HG03139 (cell line): ENCODE measurements around the gene EMC8.
"Not testable (repeated sequence)": the region's sequence is repeated elsewhere in the genome, so short reads cannot be mapped to it uniquely, and the experiment has no call there.

Experiments
- ATAC-seq: cut with Tn5 transposase; IDR thresholded peaks from one replicate; pipeline ENCODE4 v1.9.1; 2021; ENCODE audit not compliant: unreplicated experiment

The EMC8 gene

DNA sequence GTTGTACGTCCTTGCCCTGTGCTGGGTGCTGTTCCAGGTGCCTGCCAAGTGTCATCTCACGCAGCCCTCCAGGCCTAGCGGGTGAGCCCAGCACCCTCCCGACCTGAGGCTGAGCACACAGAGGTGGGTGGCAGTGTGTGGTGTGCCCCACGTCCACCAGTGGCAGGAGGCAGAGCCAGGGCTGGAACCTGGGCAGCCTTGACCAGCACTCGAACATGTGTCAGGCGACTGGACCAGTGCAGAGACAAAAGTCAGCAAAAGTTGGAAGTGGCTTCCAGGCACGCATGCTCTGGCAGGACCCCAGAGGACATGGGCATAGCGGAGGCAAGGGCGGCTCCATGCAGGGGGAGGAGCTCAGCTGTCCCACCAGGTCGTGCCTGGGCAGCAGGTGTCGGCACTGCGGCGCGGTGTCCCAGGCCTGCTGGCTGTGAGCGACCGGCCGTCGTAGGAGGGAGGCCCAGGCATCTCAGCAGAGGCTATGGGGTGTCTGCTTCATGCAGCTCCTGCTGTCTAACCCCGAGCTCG, 35.9 kb upstream of the EMC8 start:
- ATAC-seq, result no peak

DNA sequence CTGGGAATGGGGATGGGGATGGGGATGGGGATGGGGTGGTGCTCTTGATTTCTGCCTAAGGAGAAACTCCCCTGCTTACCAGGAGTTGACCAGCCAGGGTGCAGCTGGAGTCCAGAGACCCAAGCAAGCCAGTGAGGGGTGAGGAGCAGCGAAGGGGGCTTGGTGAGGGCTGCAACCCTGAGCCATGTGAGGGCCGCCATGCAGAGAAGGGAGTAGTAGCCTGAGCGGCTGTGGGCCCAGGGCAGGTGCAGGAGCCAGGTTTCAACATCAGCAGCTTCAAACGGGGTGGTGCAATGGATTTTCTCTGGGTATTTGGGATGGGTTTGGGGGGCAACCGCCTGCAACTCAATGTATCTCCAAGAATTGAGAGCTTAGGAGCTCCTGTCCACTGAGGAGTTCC, 35.4 kb upstream of the EMC8 start:
- no peak for ATAC-seq

DNA sequence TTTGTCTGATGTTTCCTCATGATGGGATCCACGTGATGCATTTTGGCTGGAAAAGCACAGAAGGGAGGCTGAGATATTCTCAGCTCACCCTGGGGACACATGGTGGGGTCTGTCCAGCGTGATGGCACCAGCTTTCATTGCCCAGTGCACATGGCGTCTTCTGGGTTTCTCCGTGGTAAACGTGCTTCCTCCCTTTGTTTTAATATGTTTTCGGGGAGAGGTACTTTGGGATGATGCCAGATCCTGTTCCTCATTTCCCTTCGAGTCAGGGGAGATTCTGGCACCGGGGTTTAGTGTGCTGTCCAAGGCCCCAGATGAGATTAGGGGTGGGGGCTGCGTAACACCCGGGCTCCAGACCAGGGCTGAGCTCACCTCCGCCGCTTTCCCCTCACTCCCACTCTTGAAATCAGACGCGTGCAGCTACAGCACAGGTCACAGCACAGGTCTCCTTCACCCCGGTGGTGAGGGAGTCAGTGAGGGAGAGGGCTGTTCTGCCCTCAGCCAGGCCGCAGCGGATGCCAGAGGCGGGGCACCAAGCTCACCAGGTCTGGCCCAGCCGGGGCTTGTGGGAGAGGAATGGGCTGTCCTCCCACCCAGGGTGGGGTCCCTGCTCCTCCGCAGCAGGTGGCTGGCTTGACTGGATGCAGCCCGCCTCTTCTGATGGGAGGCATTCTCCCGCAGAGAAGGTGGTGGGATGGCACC, 34.0 kb upstream of the EMC8 start:
- ATAC-seq, result no peak

DNA sequence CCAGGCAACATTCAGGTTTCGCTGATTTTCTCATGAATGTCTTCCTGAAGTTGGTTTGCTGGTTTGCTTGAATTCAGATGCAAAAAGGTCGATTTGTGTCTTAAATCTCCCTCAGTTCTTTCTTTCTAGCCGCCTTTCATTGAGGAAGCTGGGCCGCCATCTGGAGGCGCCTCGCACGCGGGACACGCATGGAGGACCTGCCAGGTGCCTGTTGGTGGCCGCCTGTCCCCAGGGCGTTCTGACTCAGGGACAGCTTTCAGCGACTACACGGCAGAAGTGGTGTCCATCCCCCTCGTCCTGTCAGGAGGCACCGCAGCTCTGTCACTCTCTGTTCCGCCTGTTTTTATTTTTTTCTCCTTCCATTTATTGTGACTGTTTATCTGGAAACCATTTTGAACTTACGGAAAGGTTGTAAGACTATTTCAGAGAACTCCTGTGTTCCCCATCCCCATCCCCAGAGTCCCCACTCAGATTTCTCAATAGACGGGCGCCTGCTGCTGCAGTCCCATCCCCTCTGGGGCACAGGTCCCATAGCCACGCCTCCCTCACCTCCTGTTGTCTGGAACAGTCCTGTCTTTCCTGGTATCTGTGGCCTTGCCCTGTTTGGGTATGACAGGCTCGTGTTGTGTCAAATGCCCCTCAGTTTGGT, 33.4 kb upstream of the EMC8 start:
- ATAC-seq, result no peak

DNA sequence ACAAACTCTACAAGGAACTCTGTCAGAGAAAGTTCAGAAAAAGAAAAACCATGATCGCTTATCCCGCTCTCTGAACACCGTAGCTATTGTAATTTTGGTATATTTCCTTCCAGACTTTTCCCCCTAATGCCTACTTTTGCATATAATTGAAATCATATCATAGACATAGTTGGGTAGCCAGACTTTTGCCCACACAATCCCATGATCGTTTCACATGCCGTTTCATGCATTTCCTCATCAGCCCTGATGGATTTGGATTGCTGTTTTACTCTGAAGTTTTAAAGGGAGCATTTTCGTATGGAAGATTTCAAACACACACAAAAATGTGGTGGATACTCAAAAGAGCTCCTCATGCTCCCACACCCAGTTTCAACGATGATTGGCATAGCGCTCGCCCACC, 31.5 kb upstream of the EMC8 start:
- ATAC-seq, result no peak

DNA sequence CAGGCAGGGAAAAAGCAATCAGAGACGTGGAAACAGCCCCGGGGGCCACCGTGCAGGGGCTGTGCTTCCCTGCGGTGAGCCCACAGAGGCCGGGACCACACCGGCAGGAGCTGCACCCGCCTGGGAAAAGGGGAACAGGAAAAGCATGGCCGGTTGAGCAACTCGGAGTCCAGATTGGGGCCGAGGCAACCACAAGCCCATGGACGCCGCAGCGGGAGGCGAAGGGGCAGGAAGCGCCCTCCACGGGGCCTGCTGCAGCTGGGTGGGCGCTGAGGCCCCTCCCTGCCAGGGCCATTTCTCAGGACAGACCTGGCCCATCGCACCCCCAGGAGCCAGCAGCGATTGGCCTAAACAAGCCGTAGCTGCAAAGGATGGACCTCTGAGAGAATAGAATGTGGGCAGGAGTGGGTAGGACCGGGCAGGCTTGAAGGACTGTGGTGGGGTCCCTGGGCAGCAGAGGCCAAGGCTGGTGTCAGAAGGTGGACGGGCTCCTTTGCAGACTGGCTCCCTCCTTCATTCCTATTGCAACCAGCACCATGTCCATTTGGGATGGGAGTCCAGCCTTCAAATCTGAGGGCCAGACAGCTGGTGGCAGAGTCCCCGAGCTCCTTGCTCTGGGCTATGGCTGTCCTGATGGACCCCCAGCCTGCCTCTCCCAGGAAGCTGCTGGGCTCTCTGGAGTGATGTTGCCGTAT, 30.6 kb upstream of the EMC8 start:
- no peak for ATAC-seq

DNA sequence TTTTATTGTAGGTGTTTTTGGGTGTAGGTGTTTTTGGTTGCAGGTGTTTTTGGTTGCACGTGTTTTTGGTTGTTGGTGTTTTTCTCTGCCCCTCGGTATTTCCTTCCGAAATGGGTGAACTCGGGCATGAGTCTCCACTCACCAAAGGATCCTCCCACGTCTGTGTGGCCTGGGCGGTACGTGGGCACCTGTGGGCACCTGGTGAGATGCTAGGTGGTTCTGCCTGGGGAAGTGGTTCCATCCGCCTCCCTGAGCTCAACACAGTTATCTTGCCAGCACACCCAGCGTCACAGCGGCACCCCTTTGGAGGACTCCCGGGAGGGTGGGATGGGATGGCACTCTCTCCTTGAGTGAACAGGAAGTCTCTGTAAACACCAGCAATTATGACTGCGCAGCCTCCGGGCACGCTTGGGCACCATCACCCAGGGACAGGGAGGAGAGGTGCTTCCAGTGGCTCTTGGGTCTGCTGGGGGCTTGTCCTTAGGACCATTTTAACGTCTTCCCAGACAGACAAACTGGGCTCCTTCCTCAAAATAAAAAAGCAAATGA, 29.9 kb upstream of the EMC8 start:
- ATAC-seq, result no peak

DNA sequence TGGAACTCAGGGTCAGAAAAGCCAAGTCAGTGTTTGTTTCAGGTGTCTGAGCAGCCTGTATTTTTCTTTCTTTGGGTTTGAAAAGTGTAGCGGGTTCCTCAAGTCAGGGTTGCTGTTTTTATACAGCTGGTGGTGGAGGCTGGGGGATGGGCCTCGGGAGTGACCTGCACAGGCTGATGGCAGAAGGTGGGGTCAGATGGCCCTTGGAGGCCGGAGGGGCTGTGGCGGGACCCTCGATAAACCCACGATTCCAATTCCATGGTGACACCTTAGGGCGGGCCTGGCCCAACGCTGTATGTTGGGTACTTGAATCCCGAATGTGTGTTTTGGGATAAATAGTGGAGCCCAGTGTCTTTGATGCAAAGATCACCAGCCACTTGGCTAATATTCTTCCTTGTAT, 28.8 kb upstream of the EMC8 start:
- no peak for ATAC-seq

DNA sequence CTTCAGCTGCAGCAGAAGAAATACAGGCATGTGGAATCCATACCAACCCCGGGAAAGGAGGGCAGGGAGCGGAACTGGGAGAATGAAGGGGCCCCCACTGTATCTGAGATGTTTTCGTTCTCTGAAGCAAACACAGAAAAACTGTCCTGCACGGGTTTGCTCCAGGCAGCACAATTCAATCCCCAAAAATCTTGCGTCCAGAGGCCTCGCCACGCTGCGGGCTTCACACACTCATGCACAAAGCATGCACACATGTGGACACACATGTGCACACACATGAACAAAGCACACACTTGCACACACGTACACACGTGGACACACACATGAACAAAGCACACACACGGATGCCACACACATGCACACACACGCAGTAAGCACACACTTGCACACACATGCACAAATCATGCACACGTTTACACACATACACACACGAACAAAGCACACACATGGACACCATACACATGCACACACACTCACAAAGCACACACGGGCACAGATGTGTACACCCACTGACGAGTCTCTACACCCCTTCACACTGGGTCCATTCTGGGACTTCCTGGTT, 27.4 kb upstream of the EMC8 start:
- no peak for ATAC-seq

DNA sequence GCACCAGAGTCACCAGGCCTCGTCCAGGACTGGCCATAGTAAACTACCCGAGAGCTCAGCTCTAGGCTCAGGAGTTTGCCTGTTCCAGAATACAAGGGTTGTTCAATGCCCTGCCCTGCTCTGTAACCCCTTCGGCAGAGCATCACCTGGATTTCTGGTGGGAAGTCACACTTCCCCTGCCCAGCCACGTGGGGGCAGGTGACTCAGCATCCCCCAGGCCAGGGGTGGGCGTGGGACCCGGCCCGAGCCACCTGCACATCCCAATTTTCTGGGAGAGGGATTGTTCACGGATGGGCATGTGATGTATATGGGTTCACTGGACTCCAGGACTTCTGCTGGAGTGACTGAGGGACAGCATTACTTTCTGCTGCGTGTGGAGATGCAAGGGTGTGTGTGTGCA, 26.0 kb upstream of the EMC8 start:
- ATAC-seq, result no peak

DNA sequence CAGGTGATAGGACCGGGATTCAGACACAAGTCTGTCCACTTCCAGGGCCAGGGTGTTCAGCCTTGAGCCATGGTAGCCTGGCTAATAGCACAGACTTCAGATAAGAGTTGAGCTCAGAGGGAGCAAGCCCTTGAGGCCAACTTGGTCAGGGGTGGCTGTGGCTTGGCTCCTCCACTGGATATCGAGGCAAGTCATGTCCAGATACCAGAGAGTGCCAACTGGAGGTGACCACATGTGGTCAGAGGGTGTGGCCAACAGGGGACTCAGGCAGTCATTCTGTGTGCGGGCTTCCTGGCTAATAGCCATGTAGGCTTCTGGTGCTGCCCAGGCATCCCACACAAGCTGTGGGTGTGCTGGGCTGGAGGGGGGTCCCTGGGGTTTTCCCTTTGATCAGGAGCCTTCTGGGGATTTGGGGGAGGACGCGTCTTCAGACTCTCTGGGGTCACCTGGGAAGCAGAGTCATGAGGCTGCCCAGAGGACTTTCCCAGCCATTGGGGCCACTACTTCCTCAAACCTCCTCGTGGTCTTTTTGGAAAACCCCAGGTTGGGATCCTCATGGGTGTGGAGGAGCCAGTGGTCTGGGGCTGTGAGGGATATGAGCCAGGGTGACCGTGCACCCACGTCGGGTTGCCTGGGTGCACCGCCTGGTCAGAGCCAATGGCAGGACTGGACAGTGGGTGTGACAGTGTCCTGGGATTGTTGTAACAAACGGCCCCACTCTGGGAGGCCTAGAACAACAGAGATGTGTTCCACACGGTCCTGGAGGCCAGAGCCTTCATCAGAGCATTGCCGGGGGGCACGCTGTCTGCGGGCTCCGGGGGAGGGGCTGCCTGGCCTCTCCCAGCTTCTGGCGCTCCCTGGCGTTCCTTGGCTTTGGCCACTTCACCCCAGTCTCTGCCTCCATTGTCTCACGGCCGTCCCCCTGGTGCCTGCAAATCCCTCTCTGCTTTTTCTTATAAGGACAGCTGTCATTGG, 25.1 kb upstream of the EMC8 start:
- ATAC-seq, result no peak

DNA sequence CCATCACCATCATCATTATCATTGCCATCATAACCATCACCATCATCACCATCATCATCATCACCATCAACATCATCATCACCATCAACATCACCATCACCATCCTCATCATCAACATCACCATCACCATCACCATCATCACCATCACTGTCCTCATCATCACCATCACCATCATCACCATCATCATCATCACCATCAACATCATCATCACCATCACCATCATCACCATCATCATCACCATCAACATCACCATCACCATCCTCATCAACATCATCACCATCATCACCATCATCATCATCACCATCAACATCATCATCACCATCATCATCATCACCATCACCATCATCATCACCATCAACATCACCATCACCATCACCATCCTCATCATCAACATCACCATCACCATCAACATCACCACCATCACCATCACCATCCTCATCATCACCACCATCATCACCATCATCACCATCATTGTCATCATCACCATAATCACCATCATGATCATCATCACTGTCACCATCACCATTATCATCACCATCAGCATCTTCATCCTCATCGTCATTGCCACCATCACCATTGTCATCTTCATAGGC, 24.1 kb upstream of the EMC8 start:
- ATAC-seq, result no peak

DNA sequence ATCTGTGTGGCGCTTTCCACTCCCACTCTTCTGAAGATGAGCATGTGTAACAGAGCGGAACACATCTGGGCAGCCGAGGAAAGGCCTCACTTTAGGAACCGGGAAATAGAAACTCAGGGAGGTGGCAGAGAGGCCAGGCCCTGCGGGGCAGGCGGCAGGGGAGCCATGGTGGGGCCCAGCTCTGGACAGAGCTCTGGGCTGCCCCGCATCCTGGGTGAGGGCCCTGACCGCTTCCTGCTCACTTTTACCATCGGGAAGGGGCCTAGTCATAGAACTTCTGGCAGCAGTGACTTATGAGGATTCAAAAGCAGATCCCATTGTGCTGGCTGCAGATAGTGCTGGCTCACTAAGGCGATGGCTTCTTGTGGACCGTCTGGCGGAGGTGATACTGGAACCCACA, 22.8 kb upstream of the EMC8 start:
- ATAC-seq, result no peak

DNA sequence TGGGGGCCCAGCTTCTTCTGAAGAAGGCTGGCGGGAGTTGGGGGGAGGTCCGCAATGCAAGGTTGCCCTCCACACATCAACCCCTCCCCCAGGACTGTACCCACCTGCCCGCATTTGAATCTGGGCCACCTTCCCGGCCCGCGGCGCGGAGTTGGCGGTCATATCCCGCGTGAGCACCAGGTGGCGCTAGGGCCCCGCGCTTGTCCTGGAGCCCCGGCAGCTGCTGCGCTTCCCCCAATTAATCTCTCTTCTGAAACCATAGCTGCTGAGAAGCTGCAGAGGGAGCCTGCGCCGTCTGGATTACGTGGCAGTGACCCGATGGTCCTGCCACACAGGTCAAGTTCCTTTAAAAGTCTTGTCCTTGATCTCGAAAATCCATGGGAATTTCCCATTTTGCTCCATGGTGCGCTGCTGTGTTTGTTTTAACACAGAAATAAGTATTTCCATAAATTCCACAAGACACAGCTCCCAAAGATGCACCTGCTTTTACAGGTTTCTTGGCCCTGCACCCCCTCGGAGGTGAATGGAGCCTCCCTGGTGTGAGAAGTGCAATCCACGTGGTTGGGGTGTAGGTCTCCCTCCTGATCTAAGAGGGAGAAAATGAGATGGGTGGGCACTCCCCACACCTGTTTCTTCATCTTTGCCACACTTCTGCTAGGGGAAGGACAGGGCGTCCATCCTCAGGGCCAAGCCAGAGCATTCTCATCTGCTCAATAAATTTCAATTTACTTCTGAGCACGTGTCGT, 22.2 kb upstream of the EMC8 start:
- ATAC-seq, result peak; percentile 61

DNA sequence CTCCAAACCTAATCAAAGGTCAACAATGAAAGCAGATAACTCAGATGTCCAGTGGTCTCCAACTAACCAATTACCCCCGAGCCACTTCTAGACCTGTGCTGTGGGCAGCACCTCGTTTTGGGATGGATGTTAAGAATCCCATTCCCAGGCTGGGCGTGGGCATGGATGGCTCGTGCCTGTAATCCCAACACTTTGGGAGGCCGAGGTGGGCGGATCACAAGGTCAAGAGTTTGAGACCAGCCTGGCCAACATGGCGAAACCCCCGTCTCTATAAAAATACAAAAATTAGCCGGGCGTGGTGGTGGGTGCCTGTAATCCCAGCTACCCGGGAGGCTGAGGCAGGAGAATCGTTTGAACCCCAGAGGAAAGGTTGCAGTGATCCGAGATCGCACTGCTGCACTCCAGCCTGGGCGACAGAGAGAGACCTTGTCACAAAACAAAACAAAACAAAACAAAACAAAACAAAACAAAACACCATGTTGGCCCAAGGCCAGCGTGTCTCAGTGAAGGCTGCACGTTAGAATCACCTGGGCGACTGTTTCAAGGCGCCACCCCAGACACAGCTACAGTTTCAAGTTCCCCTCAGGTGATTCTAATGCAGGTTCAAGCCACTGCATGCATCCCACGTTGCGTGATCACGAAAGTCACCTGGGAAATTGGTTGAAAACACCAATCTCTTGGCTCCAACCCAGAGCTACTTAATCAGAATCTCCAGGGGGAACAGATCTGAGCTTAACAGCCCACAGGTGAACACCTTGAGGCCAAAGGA, 21.4 kb upstream of the EMC8 start:
- no peak for ATAC-seq

DNA sequence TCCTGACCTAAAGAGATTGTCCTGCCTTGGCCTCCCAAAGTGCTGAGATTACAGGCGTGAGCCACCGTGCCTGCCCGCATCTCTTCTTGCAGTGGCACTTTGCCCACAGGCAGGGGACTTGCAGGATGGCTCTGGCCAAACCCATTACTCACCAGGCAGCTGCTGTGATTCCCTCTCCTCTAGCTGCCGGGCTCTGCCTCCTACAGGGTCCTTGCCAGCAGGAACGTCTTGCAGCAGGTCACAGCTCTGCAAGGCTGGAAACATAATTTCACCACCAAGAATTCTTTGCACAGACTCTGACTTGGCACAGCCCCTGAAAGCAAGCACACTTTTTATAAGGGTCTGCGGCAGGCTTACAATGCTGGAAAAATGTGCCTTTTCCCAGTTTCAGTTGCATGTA, 20.4 kb upstream of the EMC8 start:
- no peak for ATAC-seq

DNA sequence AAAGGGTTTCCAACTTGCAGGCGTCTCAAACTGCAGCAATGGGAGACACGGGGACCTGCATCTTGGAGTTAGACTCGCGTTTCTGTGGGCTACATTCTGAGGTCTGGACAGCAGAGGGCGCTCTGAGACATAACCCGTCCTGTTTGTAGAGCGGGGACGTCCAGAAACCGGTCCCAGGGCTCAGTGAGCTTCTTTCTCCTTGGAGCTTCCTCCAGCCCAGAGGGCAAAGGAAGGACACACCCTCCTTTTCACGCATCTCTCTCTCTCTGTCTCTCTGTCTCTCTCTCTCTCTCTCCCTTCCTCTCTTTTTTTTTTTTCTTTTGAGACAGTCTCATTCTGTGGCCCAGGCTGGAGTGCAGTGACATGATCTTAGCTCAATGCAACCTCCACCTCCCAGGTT, 19.9 kb upstream of the EMC8 start:
- ATAC-seq, result no peak

DNA sequence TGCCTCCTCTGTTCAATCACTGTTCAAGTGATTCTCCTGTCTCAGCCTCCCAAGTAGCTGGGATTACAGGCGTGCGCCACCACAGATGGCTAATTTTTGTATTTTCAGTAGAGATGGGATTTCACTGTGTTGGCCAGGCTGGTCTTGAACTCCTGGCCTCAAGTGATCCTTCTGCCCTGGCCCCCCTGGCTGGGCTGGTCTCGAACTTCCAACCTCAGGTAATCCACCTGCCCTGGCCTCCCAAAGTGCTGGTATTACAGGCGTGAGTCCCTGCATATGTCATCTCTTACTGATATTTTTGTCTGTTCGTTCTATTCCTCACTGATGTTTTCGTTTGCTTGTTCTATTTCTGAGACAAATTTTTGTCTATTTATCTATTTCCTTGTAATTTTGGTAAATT, 17.9 kb upstream of the EMC8 start:
- ATAC-seq, result not testable (repeated sequence)

DNA sequence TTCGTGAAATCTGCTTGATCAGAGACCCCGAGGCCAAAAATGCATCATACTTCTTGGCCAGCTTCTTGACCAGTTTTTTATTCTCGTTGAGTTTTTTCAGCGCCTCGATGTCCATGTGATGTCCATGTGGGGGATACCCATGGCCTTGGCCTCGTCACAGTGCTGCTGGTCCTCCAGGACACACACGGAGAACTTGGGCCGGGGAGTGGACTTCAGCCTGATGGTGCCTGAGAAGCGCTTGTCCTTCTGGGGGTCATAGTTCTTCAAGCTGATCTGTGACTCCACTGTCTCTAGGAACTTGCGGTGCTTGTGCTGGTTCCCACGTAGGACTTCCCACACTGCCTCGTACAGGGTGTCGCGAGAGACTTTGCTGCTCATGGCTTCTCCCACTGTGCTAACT, 16.8 kb upstream of the EMC8 start:
- ATAC-seq, result no peak
